ENCODE measurements around the gene PCK2. TPM values are rescaled to one million over a fixed set of nuclear protein-coding genes. Genes with fewer than 3 reads are reported as not detected.

Gene PCK2
- total and polyA plus RNA-seq, 2 of the 13 experiments (the other 11 are each of a cell fraction or from before 2014, with no cell fraction given), result 129 to 272 TPM

- peak; percentile 99 for TF ChIP-seq XBP1 (CRISPR knock-in tag; IDR thresholded peaks at IDR 0.05)
- TF ChIP-seq RAD51 (IDR thresholded peaks at IDR 0.05; ENCODE audit: borderline replicate concordance), result peak; percentile 39; the same call in 1 of the 2 replicates
- TF ChIP-seq ZNF83 (CRISPR knock-in tag; IDR thresholded peaks at IDR 0.05; ENCODE audit: borderline replicate concordance), result peak; percentile 95
- no peak for TF ChIP-seq ZNF121 (CRISPR knock-in tag; IDR thresholded peaks at IDR 0.05)
- peak; percentile 97 for TF ChIP-seq ERF (CRISPR knock-in tag; IDR thresholded peaks at IDR 0.05)
- TF ChIP-seq, protein P1, sequence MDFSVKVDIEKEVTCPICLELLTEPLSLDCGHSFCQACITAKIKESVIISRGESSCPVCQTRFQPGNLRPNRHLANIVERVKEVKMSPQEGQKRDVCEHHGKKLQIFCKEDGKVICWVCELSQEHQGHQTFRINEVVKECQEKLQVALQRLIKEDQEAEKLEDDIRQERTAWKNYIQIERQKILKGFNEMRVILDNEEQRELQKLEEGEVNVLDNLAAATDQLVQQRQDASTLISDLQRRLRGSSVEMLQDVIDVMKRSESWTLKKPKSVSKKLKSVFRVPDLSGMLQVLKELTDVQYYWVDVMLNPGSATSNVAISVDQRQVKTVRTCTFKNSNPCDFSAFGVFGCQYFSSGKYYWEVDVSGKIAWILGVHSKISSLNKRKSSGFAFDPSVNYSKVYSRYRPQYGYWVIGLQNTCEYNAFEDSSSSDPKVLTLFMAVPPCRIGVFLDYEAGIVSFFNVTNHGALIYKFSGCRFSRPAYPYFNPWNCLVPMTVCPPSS (IDR thresholded peaks at IDR 0.05), result no peak
- no peak for TF ChIP-seq TBP (CRISPR knock-in tag; IDR thresholded peaks at IDR 0.05)
- no peak; the same call in 1 of the 2 replicates for TF ChIP-seq PAF1 (CRISPR knock-in tag; IDR thresholded peaks at IDR 0.05)
- TF ChIP-seq GFI1 (CRISPR knock-in tag; IDR thresholded peaks at IDR 0.05; ENCODE audit: borderline replicate concordance), result no peak
- peak; percentile 99 for TF ChIP-seq ZMAT3 (CRISPR knock-in tag; conservative IDR thresholded peaks at IDR 0.05)
- peak; percentile 84; the same call in 1 of the 2 replicates for TF ChIP-seq ZNF142 (CRISPR knock-in tag; IDR thresholded peaks at IDR 0.05)
- peak; percentile 77; the same call in 1 of the 2 replicates for TF ChIP-seq ZNF768 (CRISPR knock-in tag; IDR thresholded peaks at IDR 0.05)
- TF ChIP-seq ZFAT (CRISPR knock-in tag; conservative IDR thresholded peaks at IDR 0.05), result 0 out of 2 replicates have a peak, but pooled peaks have one; percentile 62
- peak; percentile 88; the same call in 1 of the 2 replicates for TF ChIP-seq AKNA (CRISPR knock-in tag; IDR thresholded peaks at IDR 0.05; ENCODE audit: borderline replicate concordance)
- peak; percentile 78; the same call in 1 of the 2 replicates for TF ChIP-seq ZNF784 (CRISPR knock-in tag; IDR thresholded peaks at IDR 0.05; ENCODE audit: borderline replicate concordance)
- TF ChIP-seq KLF9 (CRISPR knock-in tag; IDR thresholded peaks at IDR 0.05; ENCODE audit: low read depth), result no peak
- TF ChIP-seq ZNF230 (CRISPR knock-in tag; IDR thresholded peaks at IDR 0.05), result peak; percentile 100
Observed at GRCh38 chr14:24141097-24141880, 47.2 kb downstream of the PCK2 start, which contains the start of gene EMC9 (continued).
